GM12875 (cell line): ENCODE data around the gene PHOX2B.
"Not testable (repeated sequence)": the region's sequence is repeated elsewhere in the genome, so short reads cannot be mapped to it uniquely, and the experiment has no call there.

Source experiments
- H3K4me3 ChIP-seq: one replicate; pipeline ENCODE4 v1.5.1; 2011; ENCODE audit warnings: low read depth, low read length, control low read depth
- TF ChIP-seq, protein P1 (sequence below): IDR thresholded peaks from 2 replicates; pipeline ENCODE4 v1.5.1; 2011; ENCODE audit warnings: low read depth, mild to moderate bottlenecking, control low read depth, inconsistent platforms, low read length, moderate library complexity, borderline replicate concordance; ENCODE audit not compliant: insufficient read depth

PHOX2B gene

DNA sequence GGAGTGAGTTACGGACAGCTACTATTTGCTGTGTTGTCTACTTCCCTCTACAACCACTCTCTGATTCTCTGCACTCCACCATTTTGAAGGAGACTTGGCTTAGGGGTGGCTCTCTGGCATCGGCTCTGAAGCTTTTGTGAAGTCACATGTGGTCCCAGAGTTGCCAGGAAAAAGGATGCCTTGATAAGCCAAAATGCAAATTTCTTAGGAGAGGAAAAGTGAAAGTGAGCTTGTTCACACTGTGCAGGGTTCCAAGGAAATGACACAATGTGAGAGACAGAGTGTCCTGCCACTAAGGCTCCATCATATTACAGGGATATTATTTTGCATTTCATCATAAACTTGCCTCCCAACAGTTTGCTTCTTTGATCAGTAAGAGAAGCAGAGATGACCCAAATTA is 7.2 kb downstream of the PHOX2B start:
- H3K4me3 ChIP-seq, result no peak overlapping the region
- TF ChIP-seq, protein P1, sequence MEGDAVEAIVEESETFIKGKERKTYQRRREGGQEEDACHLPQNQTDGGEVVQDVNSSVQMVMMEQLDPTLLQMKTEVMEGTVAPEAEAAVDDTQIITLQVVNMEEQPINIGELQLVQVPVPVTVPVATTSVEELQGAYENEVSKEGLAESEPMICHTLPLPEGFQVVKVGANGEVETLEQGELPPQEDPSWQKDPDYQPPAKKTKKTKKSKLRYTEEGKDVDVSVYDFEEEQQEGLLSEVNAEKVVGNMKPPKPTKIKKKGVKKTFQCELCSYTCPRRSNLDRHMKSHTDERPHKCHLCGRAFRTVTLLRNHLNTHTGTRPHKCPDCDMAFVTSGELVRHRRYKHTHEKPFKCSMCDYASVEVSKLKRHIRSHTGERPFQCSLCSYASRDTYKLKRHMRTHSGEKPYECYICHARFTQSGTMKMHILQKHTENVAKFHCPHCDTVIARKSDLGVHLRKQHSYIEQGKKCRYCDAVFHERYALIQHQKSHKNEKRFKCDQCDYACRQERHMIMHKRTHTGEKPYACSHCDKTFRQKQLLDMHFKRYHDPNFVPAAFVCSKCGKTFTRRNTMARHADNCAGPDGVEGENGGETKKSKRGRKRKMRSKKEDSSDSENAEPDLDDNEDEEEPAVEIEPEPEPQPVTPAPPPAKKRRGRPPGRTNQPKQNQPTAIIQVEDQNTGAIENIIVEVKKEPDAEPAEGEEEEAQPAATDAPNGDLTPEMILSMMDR, result no peak

DNA sequence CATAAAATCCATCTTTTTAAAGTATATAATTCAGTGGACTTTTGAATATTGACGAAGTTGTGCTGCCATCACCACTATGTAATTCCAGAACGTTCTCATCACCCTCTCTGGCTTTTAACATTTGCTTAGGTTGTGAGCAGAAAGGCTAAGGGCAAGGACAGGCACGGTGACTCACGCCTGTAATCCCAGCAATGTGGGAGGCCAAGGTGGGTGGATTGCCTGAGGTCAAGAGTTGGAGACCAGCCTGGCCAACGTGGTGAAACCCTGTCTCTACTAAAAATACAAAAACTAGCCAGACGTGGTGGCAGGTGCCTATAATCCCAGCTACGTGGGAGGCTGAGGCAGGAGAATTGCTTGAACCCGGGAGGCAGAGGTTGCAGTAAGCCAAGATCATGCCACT is 11.0 kb downstream of the PHOX2B start:
- H3K4me3 ChIP-seq, result not testable (repeated sequence)

DNA sequence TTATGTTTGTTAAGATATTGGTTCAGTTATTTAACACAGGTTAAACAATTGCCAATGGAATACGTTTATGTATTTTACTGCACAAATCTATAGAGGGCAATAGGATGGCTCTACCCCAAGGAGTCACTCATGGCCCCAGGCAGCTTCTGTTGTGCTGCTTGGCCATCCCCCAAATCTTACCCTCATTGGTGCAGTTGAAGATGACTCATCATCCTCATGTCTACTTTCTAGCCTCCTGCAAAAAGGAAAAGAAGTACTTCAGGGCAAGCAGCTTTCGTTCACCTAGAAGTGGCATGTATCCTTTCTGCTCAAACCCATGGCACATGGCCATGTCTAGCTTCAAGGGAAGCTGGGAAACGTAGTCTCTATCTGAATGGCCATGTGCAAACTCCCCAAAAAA is 14.2 kb downstream of the PHOX2B start:
- H3K4me3 ChIP-seq, result no peak overlapping the region
- TF ChIP-seq, protein P1, result no peak

DNA sequence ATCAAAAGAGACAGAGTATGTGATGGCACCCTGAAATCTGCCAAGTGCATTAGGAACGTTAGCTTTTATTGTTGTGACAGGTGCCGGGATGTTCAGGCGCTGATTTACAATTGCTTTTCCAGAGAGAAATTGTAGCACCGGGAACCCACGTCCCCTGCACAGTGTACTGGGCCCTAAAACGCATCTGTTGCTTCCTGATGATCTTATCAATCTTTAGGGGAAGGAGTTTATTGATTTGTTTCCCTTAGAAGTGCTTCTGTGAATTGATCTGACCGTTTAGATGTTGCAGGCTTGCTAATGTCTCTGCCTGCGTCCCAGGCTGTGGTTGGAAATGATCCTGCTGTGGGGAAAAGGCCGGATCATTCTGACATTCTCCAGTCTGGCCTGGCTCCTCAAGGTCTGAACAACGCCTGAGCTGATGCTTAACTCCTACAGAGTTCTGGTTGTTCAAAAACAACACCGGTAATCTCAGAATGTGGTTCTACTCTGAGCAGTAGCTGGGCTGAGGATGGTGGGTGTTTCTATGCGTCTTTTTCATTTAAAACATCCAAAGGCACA is 16.9 kb downstream of the PHOX2B start:
- TF ChIP-seq, protein P1, result no peak
- no peak overlapping the region for H3K4me3 ChIP-seq

DNA sequence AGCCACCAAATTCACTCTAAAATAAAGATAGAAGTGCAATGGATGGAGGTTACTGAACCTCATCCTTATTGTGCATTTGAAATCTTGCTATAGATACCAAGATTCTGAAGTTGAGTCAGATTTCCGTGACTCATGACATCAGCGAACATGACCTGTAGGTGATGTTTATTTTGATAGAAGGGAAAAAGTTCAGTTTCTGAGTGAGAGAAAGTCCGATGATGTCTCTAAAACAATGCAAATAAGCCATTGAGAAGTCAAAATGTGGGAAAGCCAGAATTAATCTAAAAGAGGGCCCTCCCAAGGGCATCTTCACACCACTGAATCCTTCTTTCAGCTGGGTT is 20.0 kb downstream of the PHOX2B start:
- TF ChIP-seq, protein P1, result no peak
- H3K4me3 ChIP-seq, result no peak overlapping the region

DNA sequence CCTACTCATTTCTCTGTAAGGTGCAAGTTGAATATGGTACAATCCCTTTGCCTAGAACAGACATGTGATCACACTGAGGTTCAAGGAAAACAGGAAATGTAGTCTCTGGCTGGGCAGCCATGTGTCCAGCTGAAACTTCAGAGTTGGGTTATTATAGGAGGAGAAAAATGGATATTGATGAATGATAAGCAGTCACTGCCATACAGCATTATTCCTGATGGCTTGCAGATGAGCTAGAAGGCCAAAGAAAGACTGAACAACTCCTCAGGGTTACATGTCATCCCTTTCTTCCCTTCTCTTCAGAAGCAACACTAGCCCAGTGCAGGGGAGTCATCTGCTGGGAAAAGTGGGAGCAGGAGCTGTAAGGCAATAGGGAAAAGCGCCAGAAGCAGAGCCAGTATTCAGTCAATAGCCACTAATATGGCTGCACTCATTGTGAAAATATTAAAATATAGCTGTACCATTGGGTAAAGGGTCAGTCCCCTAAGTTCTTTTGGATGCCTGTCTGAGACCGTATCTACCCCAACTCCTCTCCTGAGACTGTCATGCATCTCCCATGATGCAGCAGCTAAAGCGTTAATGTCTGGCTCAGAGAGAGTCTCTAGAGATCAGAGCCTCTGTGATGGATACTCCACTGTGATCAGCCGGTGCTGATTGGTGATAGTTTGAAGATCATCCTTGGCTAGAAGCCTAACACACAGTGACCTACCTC is 20.5 kb downstream of the PHOX2B start:
- TF ChIP-seq, protein P1, result no peak

DNA sequence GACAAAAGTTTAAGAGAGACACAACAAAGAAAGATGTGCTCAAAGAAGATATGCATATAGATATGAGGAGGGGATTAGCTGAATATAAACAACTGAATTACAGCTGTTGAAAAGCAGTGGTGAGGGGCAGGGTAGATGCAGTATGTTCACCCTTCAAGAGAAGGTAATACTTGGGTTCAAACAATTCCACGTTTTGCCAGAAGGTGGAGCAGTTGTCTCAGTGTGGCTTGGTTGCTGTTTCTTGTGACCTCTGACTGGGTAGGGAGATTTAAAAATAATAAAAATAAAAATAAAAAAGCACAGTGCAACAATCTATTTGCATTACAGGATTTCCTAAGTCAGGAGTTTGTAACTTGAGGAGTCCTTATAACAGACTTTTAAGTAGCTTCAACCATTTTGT is 23.3 kb downstream of the PHOX2B start:
- H3K4me3 ChIP-seq, result no peak overlapping the region
- TF ChIP-seq, protein P1, result no peak

More for the DNA sequence above, 20.5 kb downstream of the PHOX2B start:
- H3K4me3 ChIP-seq, result no peak overlapping the region
